ENCODE results near the gene MICU1.

DNA sequence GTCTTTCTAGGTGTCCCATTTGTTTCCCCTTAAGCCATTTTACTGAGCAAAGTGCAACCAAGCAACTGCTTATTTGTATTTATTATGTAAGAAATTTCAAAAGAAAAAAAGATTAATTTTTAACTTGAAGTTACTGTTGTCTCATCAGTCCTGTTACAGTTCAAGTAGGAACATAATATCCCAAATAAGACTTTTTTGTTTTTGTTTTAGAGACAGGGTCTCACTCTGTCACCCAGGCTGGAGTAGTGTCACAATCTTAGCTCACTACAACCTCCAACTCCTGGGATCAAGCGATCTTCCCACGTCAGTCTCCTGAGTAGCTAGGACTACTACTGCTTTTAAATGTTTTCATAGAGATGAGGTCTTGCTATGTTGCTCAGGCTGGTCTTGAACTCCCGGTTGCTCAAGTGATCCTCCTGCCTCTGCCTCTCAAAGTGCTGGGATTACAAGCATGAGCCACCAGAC is 101.9 kb downstream of the MICU1 start:
- TF ChIP-seq, protein P1, sequence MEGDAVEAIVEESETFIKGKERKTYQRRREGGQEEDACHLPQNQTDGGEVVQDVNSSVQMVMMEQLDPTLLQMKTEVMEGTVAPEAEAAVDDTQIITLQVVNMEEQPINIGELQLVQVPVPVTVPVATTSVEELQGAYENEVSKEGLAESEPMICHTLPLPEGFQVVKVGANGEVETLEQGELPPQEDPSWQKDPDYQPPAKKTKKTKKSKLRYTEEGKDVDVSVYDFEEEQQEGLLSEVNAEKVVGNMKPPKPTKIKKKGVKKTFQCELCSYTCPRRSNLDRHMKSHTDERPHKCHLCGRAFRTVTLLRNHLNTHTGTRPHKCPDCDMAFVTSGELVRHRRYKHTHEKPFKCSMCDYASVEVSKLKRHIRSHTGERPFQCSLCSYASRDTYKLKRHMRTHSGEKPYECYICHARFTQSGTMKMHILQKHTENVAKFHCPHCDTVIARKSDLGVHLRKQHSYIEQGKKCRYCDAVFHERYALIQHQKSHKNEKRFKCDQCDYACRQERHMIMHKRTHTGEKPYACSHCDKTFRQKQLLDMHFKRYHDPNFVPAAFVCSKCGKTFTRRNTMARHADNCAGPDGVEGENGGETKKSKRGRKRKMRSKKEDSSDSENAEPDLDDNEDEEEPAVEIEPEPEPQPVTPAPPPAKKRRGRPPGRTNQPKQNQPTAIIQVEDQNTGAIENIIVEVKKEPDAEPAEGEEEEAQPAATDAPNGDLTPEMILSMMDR (IDR thresholded peaks at IDR 0.05; ENCODE audit: low read depth, low read length, poor library complexity, severe bottlenecking), result no peak
- no peak for TF ChIP-seq EZH2phosphoT487 (IDR thresholded peaks at IDR 0.05; ENCODE audit: borderline replicate concordance, low read length)
